Fibroblast of skin of back (primary cell): ENCODE data around the gene ST3GAL3.

Experiments
- DNase-seq: peaks from one replicate; pipeline ENCODE4 v3.0.0-alpha.2; 2013

Gene ST3GAL3

GRCh38 chr1:43704838-43705237 is 2.5 kb upstream of the ST3GAL3 start:
- no peak for DNase-seq

- DNase-seq = no peak
Measured at GRCh38 chr1:43705334-43705733, 2.0 kb upstream of the ST3GAL3 start.

GRCh38 chr1:43705982-43706597 is 1.2 kb upstream of the ST3GAL3 start:
- no peak for DNase-seq

GRCh38 chr1:43706598-43707189 is 642 bp upstream of the ST3GAL3 start:
- no peak for DNase-seq

- peak; percentile 41 for DNase-seq
Measured at GRCh38 chr1:43708002-43708410, 670 bp downstream of the ST3GAL3 start.

GRCh38 chr1:43711049-43711448 is 3.7 kb downstream of the ST3GAL3 start:
- DNase-seq = peak; percentile 82

- peak; percentile 87 for DNase-seq
Measured at GRCh38 chr1:43711524-43712386, 4.4 kb downstream of the ST3GAL3 start.

- DNase-seq = no peak
Measured at GRCh38 chr1:43716559-43717281, 9.4 kb downstream of the ST3GAL3 start.

- no peak for DNase-seq
Measured at GRCh38 chr1:43719063-43719462, 11.7 kb downstream of the ST3GAL3 start.

- DNase-seq = peak; percentile 19
Measured at GRCh38 chr1:43719670-43720419, 12.5 kb downstream of the ST3GAL3 start.

GRCh38 chr1:43722810-43723209 is 15.5 kb downstream of the ST3GAL3 start:
- no peak for DNase-seq

- DNase-seq = no peak
Measured at GRCh38 chr1:43729816-43730463, 22.6 kb downstream of the ST3GAL3 start.

- no peak for DNase-seq
Measured at GRCh38 chr1:43731867-43732531, 24.7 kb downstream of the ST3GAL3 start.

GRCh38 chr1:43736819-43737218 is 29.5 kb downstream of the ST3GAL3 start:
- DNase-seq = no peak

GRCh38 chr1:43742026-43742425 is 34.7 kb downstream of the ST3GAL3 start:
- DNase-seq = no peak

- no peak for DNase-seq
Measured at GRCh38 chr1:43743206-43743605, 35.9 kb downstream of the ST3GAL3 start.

- DNase-seq = no peak
Measured at GRCh38 chr1:43747736-43748135, 40.4 kb downstream of the ST3GAL3 start.

- no peak for DNase-seq
Measured at GRCh38 chr1:43750083-43750482, 42.7 kb downstream of the ST3GAL3 start.

GRCh38 chr1:43753422-43753821 is 46.1 kb downstream of the ST3GAL3 start:
- DNase-seq = no peak

GRCh38 chr1:43754892-43755291 is 47.6 kb downstream of the ST3GAL3 start:
- no peak for DNase-seq
